Transverse colon (tissue), 4 donors: ENCODE results near the gene VPS35L. TPM values are rescaled to one million over a fixed set of nuclear protein-coding genes. Genes with fewer than 3 reads are reported as not detected.
A peak's percentile ranks its signal among the peaks of the same experiment; 100 is the strongest.

Experiments used
- DNase-seq: peaks from one replicate; pipeline ENCODE4 v3.0.0-alpha.2; 2019
- H3K27ac ChIP-seq, 4 donors: fragments of 200-600 bp; sonication (generic); 2 replicates each; pipeline ENCODE4 v1.5.1; 2016 to 2018; ENCODE audit warnings: inconsistent platforms in 4 of 4
- H3K27me3 ChIP-seq: fragments of 200-600 bp; sonication (generic); 2 replicates; pipeline ENCODE4 v1.5.1; 2017; ENCODE audit warnings: inconsistent platforms
- H3K36me3 ChIP-seq, 4 donors: fragments of 200-600 bp; sonication (generic); 2 replicates each; pipeline ENCODE4 v1.5.1; 2017 to 2019; ENCODE audit warnings: inconsistent platforms in 4 of 4
- H3K4me1 ChIP-seq, 4 donors: fragments of 200-600 bp; sonication (generic); 2 replicates each; pipeline ENCODE4 v1.5.1; 2017 to 2020; ENCODE audit warnings: inconsistent platforms in 4 of 4
- H3K4me3 ChIP-seq, 4 donors: fragments of 200-600 bp; sonication (generic); 1 replicate in 1 of 4; 2 replicates in 3 of 4; pipeline versions ENCODE4 v1.5.1 to v1.6.1; 2017 to 2019; ENCODE audit warnings: inconsistent platforms in 4 of 4
- H3K9me3 ChIP-seq, 2 donors: fragments of 200-600 bp; sonication (generic); 2 replicates each; pipeline ENCODE4 v1.5.1; 2017 to 2019; ENCODE audit warnings: inconsistent platforms in 2 of 2
- CTCF ChIP-seq, 5 experiments: fragments of 200-600 bp in 3 of 5; fragments of 450-650 bp in 2 of 5; sonication (generic) in 3 of 5; IDR thresholded peaks; 1 replicate in 2 of 5; 2 replicates in 3 of 5; pipeline ENCODE4 v1.5.1; 2016 to 2017; ENCODE audit warnings: antibody characterized with exemption in 5 of 5, inconsistent platforms in 3 of 5, mild to moderate bottlenecking in 2 of 5, moderate library complexity in 1 of 5
- EP300 ChIP-seq: sonication (generic); formaldehyde crosslinking; IDR thresholded peaks from one replicate; pipeline ENCODE4 v1.6.1; 2017; ENCODE audit warnings: antibody characterized with exemption, low read depth
- POLR2A ChIP-seq: fragments of 450-650 bp; IDR thresholded peaks from one replicate; pipeline ENCODE4 v1.6.1; 2016; ENCODE audit warnings: antibody characterized with exemption, mild to moderate bottlenecking, moderate library complexity
- POLR2AphosphoS5 ChIP-seq, 3 donors: sonication (generic); formaldehyde crosslinking; IDR thresholded peaks; one replicate each; pipeline ENCODE4 v1.6.1; 2016; ENCODE audit warnings: antibody characterized with exemption in 3 of 3
- WGBS, 2 donors: methylation state at CpG; one replicate each; pipeline ENCODE4 v1.1.5; 2018; ENCODE audit warnings: low coverage in 1 of 2; 5-methylcytosine and 5-hydroxymethylcytosine counted together
- in situ Hi-C, 4 donors: fragments of 200-750 bp; cut with MboI; loops; one replicate each; pipeline versions ENCODE4 v1.15.0 to v1.15.1; 2017; ENCODE audit warnings: low sequenced_read_pairs in 3 of 4, low pct_ligation_motif_present in 1 of 4, low pct_unique_long_range_greater_than_20kb in 1 of 4
- intact Hi-C: fragments of 100-400 bp; cut with DNase I; formaldehyde crosslinking; loops from one replicate; pipeline ENCODE4 v1.15.1; 2023; ENCODE audit warnings: low total_unique reads
- total RNA-seq, 4 donors: library from RNA; depleted of rRNA; stranded (reverse); fragments of >200 nt; gene quantifications; one replicate each; pipeline ENCODE4 v1.1.0, GENCODE V29; 2016

Gene VPS35L
- total RNA-seq, 4 donors from 2014 or later, result 40.0 to 89.8 (median 51.5) TPM

GRCh38 chr16:19549673-19550072 lies 5.8 kb upstream of the VPS35L start:
- TF ChIP-seq POLR2AphosphoS5 (IDR thresholded peaks at IDR 0.05) (no peak), POLR2A (no peak), EP300 (no peak), CTCF (IDR thresholded peaks at IDR 0.05) (no peak)
- Histone ChIP-seq H3K27me3 (no peaks in the 10 kb centered on the region), H3K4me3 (no peak overlapping the region), H3K4me1 (peaks cover 0 to 6% (median 5%) of the 10 kb centered on the region in 4 donors), H3K27ac (no peak overlapping the region), H3K9me3 (no peaks in the 10 kb centered on the region), H3K36me3 (peaks cover 0 to 30% (median 11%) of the 10 kb centered on the region in 4 donors)
- intact Hi-C loops (no loop called here), in situ Hi-C loops (loop anchor here in 1 of 4 donors (25.0 kb wide), 1 partner anchor 838 kb away; no protein-coding TSS in a partner anchor)
- no peak for DNase-seq

- Histone ChIP-seq H3K4me1 (peaks cover 0 to 20% (median 14%) of the 10 kb centered on the region in 4 donors), H3K27me3 (no peaks in the 10 kb centered on the region), H3K27ac (peak overlapping the region; percentile 88 to 94 (median 92)), H3K4me3 (peak overlapping the region; percentile 65 to 94 (median 83)), H3K36me3 (no peaks in the 10 kb centered on the region), H3K9me3 (no peaks in the 10 kb centered on the region)
- peak; percentile 11 for DNase-seq
- no peak for TF ChIP-seq CTCF (IDR thresholded peaks at IDR 0.05)
- TF ChIP-seq POLR2A, result no peak
- no peak for TF ChIP-seq POLR2AphosphoS5 (IDR thresholded peaks at IDR 0.05)
- no peak for TF ChIP-seq EP300
- in situ Hi-C loops (loop anchor here in 1 of 4 donors (25.0 kb wide), 1 partner anchor 831 kb away; no protein-coding TSS in a partner anchor), intact Hi-C loops (loop anchor here (5.0 kb wide), 1 partner anchor 34 kb away; the partner anchor contains the start of genes CCP110 and GDE1)
- 31 to 36% methylated on average over 10 to 19 of the region's 19 CpGs for WGBS, 2 donors
Measured at GRCh38 chr16:19555938-19556771, 652 bp downstream of the VPS35L start.

GRCh38 chr16:19559242-19559910 lies 3.9 kb downstream of the VPS35L start:
- Histone ChIP-seq H3K4me3 (no peak overlapping the region), H3K27me3 (no peaks in the 10 kb centered on the region), H3K4me1 (peaks cover 0 to 17% (median 12%) of the 10 kb centered on the region in 4 donors), H3K9me3 (no peaks in the 10 kb centered on the region), H3K36me3 (no peaks in the 10 kb centered on the region), H3K27ac (no peak overlapping the region)
- TF ChIP-seq POLR2A (no peak), CTCF (IDR thresholded peaks at IDR 0.05) (peak; percentile 60 to 77 (median 68))
- intact Hi-C loops (loop anchor here (2.0 to 5.0 kb wide), 2 partner anchors 37 to 327 kb away; partner anchors contain the start of genes CCP110 and GDE1), in situ Hi-C loops (loop anchor here in 1 of 4 donors (25.0 kb wide), 1 partner anchor 828 kb away; no protein-coding TSS in a partner anchor)
- no peak for DNase-seq
- 70 to 75% methylated on average over 10 of the region's 10 CpGs for WGBS, 2 donors

GRCh38 chr16:19560078-19560477 lies 4.6 kb downstream of the VPS35L start:
- Histone ChIP-seq H3K4me3 (no peak overlapping the region), H3K27me3 (no peaks in the 10 kb centered on the region), H3K4me1 (peaks cover 0 to 12% (median 6%) of the 10 kb centered on the region in 4 donors), H3K36me3 (peaks cover 0 to 6% (median under 1%) of the 10 kb centered on the region in 4 donors), H3K9me3 (no peaks in the 10 kb centered on the region), H3K27ac (no peak overlapping the region)
- DNase-seq, result no peak
- TF ChIP-seq CTCF (IDR thresholded peaks at IDR 0.05) (no peak), POLR2AphosphoS5 (IDR thresholded peaks at IDR 0.05) (no peak), POLR2A (no peak), EP300 (no peak)
- in situ Hi-C loops (loop anchor here in 2 of 4 donors (10.0 to 25.0 kb wide), 2 partner anchors 325 to 827 kb away; partner anchors contain the start of gene GPRC5B (in 2 of the 2)), intact Hi-C loops (no loop called here)
- 90 to 93% methylated on average over 4 of the region's 4 CpGs for WGBS, 2 donors
